ENCODE data around the gene TBL1Y. TPM values are rescaled to one million over a fixed set of nuclear protein-coding genes. Genes with fewer than 3 reads are reported as not detected.

TBL1Y gene
- total RNA-seq, 1 donor from 2014 or later, result not detected

DNA sequence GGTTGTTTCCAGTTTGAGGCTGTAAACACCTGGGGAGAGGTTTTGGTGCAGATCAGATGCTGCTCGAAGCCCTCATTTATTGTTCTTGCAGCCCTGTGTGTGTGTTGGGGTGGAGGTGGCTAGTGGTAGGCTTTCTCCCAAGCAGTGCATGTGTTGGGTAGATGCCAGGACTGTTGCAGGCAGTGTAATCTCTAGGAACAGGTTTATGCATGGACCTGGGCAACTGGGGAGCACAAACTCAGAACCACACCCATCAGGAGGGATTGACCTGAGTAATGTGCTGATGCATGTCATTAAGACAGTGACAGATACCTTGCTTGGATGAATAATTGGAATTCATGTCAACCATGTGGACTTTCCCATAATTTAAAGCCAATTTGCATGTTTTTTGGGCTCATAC, 77.3 kb downstream of the TBL1Y start:
- TF ChIP-seq, protein P1, sequence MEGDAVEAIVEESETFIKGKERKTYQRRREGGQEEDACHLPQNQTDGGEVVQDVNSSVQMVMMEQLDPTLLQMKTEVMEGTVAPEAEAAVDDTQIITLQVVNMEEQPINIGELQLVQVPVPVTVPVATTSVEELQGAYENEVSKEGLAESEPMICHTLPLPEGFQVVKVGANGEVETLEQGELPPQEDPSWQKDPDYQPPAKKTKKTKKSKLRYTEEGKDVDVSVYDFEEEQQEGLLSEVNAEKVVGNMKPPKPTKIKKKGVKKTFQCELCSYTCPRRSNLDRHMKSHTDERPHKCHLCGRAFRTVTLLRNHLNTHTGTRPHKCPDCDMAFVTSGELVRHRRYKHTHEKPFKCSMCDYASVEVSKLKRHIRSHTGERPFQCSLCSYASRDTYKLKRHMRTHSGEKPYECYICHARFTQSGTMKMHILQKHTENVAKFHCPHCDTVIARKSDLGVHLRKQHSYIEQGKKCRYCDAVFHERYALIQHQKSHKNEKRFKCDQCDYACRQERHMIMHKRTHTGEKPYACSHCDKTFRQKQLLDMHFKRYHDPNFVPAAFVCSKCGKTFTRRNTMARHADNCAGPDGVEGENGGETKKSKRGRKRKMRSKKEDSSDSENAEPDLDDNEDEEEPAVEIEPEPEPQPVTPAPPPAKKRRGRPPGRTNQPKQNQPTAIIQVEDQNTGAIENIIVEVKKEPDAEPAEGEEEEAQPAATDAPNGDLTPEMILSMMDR (IDR thresholded peaks at IDR 0.05; ENCODE audit: unreplicated experiment), result no peak
- Mint-ChIP-seq H3K9me3 (ENCODE audit: low read depth) (no peaks in the 10 kb centered on the region), H3K4me1 (ENCODE audit: low read depth) (no peaks in the 10 kb centered on the region), H3K36me3 (ENCODE audit: insufficient read depth) (no peaks in the 10 kb centered on the region), H3K27ac (no peak overlapping the region), H3K27me3 (no peaks in the 10 kb centered on the region), H3K4me3 (ENCODE audit: low read depth) (no peak overlapping the region)
- DNase-seq (ENCODE audit: low spot score, unreplicated experiment), result no peak

DNA sequence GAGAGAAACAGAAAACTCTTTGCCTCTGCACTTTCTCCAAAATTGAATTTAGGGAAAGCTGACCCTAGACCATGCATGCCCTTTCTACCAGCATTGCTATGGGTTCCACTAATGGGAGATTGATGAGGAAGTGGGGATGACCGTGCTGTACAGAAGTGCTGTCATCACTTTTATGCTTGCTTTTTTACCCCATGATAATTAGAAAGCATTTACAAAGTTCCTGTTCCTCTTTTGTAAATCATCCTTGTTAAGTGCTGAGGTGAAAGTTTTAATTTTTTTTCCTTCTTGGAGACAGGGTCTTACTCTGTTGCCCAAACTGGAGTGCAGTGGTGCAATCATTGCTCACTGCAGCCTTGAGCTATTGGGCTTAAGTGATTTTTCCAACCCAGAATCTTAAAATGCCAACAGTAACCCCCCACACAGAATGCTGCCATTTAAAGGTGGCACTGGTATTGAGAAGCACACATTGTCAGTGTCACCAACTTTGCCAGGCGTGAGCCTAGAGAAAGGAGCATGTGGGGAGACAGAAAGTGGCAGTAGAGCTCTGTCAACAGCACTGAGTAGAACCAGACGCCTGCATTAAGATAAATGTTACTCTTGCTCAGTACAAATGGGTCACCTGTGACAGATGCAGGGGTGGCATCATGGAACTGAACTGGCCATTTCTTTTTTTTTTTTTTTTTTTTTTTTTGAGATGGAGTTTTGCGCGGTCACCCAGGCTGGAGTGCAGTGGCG, 79.6 kb downstream of the TBL1Y start:
- H3K9me3 Mint-ChIP-seq (ENCODE audit: low read depth), result no peaks in the 10 kb centered on the region
- no peaks in the 10 kb centered on the region for H3K27me3 Mint-ChIP-seq
- no peak overlapping the region for H3K27ac Mint-ChIP-seq
- H3K4me3 Mint-ChIP-seq (ENCODE audit: low read depth), result no peak overlapping the region
- TF ChIP-seq, protein P1 (IDR thresholded peaks at IDR 0.05; ENCODE audit: unreplicated experiment), result no peak
- H3K36me3 Mint-ChIP-seq (ENCODE audit: insufficient read depth), result no peaks in the 10 kb centered on the region
- no peak for DNase-seq (ENCODE audit: low spot score, unreplicated experiment)
- H3K4me1 Mint-ChIP-seq (ENCODE audit: low read depth), result no peaks in the 10 kb centered on the region

DNA sequence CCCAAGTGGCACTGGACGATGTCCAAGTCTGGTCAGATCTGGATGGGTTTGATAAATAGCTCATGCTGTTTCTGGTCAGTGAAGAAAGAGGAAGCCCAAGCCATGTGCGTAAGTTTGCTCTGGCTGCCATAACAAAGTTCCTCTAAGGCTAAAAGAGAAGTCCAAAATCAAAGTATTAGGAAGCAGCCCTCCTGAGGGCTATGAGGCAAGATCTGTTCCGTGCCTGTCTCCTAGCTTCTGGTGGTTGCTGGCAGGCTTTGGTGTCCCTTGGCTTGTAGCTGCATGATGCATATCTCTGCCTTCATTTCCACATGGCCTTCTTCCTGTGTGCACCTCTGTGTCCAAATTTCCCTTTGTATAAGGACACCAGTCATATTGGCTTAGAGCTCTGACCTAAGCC, 81.5 kb downstream of the TBL1Y start:
- no peaks in the 10 kb centered on the region for H3K27me3 Mint-ChIP-seq
- H3K9me3 Mint-ChIP-seq (ENCODE audit: low read depth), result no peaks in the 10 kb centered on the region
- TF ChIP-seq, protein P1 (IDR thresholded peaks at IDR 0.05; ENCODE audit: unreplicated experiment), result no peak

GRCh38 chrY:6995987-6996386, 85.5 kb downstream of the TBL1Y start:
- H3K36me3 Mint-ChIP-seq (ENCODE audit: insufficient read depth), result no peaks in the 10 kb centered on the region
- TF ChIP-seq, protein P1 (IDR thresholded peaks at IDR 0.05; ENCODE audit: unreplicated experiment), result no peak
- no peaks in the 10 kb centered on the region for H3K27me3 Mint-ChIP-seq
- no peak for DNase-seq (ENCODE audit: low spot score, unreplicated experiment)
- H3K9me3 Mint-ChIP-seq (ENCODE audit: low read depth), result no peaks in the 10 kb centered on the region
- no peak overlapping the region for H3K27ac Mint-ChIP-seq
- H3K4me3 Mint-ChIP-seq (ENCODE audit: low read depth), result no peak overlapping the region
- H3K4me1 Mint-ChIP-seq (ENCODE audit: low read depth), result no peaks in the 10 kb centered on the region

More for the DNA sequence above, 81.5 kb downstream of the TBL1Y start:
- Mint-ChIP-seq H3K36me3 (ENCODE audit: insufficient read depth) (no peaks in the 10 kb centered on the region), H3K27ac (no peak overlapping the region), H3K4me1 (ENCODE audit: low read depth) (no peaks in the 10 kb centered on the region), H3K4me3 (ENCODE audit: low read depth) (no peak overlapping the region)
- DNase-seq (ENCODE audit: low spot score, unreplicated experiment), result no peak

- no peaks in the 10 kb centered on the region for H3K9me3 Mint-ChIP-seq (ENCODE audit: low read depth)
- H3K27ac Mint-ChIP-seq, result no peak overlapping the region
- TF ChIP-seq, protein P1 (IDR thresholded peaks at IDR 0.05; ENCODE audit: unreplicated experiment), result no peak
- H3K27me3 Mint-ChIP-seq, result no peaks in the 10 kb centered on the region
- no peak overlapping the region for H3K4me3 Mint-ChIP-seq (ENCODE audit: low read depth)
- no peak for DNase-seq (ENCODE audit: low spot score, unreplicated experiment)
- H3K4me1 Mint-ChIP-seq (ENCODE audit: low read depth), result no peaks in the 10 kb centered on the region
- H3K36me3 Mint-ChIP-seq (ENCODE audit: insufficient read depth), result no peaks in the 10 kb centered on the region
These were observed 87.1 kb downstream of the TBL1Y start for GRCh38 chrY:6997503-6998066.

Measured in progenitor cell of endocrine pancreas (in vitro differentiated cells).